Eye (tissue), 1 donor: Measurements from ENCODE around the gene NPIPA7.
"Not testable (repeated sequence)": the region's sequence is repeated elsewhere in the genome, so short reads cannot be mapped to it uniquely, and the experiment has no call there.

Experiments used
- DNase-seq: peaks from one replicate; pipeline ENCODE4 v3.0.0-alpha.2; 2015

The NPIPA7 gene

GRCh38 chr16:16420515-16420914 is 41.6 kb downstream of the NPIPA7 start:
- DNase-seq, result not testable (repeated sequence)

GRCh38 chr16:16425146-16425545 is 46.2 kb downstream of the NPIPA7 start:
- not testable (repeated sequence) for DNase-seq

GRCh38 chr16:16431135-16431534 is 52.2 kb downstream of the NPIPA7 start:
- not testable (repeated sequence) for DNase-seq

- DNase-seq, result not testable (repeated sequence)
These were observed 55.8 kb downstream of the NPIPA7 start for GRCh38 chr16:16434711-16435110.

GRCh38 chr16:16441401-16441800 is 62.5 kb downstream of the NPIPA7 start:
- DNase-seq, result not testable (repeated sequence)
